Measurements from ENCODE around the gene ZNF821.
A peak's percentile ranks its signal among the peaks of the same experiment; 100 is the strongest.
"Not testable (repeated sequence)": the region's sequence is repeated elsewhere in the genome, so short reads cannot be mapped to it uniquely, and the experiment has no call there.

ZNF821 gene

DNA sequence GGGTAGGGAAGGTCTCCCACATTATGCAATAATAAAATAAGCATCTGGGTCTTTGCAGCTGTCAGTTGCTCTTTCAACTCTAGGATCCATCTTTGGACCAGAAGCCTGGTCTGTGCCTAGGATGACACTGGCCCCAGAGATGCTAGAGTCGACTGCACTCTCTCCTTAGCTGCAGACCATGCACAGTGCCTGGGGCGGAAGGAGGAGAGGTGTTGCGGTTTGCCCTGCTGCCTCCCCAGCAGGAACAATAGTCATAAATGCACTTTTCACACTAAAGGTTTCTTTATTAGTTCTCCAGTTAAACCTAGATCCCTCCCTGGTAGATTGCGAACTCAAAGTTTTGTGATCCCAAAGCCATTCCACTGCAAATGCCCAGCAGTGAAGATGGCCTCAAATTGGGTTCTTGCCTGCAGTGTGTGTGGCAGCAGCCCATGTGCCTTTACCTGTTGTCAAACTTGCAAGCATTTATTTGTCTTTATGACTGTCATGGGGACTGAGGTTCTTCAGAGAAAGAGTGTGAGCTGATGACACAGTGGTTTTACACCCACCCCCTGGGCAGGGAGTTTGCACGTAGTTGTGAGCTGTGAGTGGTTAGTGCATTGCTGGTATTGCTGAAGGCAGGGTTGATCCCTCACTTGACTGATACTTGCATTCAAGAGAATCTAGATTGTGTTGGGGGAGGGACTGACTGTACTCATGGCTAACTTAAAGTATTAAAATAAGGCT is 27.9 kb downstream of the ZNF821 start:
- DNase-seq, result no peak

DNA sequence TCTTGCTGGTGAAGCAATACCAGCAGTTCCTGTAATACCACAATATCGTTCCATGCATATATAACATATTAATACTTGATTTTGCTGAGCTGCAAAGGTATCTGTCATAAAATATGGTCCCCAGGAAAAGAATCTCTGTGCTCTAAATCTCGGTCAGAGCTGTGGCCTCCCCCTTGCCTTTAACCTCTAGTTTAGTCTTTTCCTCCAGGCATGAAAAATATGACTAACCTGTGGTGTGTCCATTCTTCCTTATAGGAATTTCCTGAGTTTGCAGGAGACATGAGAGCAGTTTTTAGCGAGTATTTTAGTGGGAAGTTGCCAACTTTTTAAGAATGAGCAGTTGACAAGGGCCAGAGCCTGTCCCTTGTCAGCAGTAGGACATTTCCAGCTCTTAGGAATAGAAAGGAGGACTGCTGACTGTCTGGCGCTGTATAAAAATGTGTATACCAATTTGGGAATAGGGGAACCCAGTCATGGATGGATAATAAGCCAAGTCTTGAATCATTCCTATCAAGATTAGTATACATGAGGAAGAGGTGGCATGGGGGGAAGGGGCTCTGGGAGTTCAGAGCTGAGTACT is 29.5 kb downstream of the ZNF821 start:
- no peak for DNase-seq

DNA sequence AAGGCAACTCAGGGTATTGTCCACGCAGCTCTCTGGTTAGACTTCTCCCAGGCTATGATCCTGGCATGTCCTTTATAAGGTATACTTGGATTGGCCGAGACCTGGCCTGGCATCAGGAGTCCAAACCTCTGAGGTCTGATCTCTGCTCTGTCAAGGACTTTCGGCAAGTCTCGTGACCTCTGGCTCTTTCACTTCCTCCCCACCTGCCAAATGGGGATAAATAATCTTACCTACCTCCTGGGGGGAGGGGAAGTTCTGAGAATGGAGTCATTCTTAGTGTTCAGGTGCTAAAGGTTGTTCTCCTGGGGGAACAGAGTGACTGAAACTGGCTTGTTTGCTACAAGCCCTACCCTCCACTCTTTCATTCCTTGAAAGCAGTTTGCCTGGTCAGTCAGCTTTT is 30.6 kb downstream of the ZNF821 start:
- DNase-seq, result no peak

DNA sequence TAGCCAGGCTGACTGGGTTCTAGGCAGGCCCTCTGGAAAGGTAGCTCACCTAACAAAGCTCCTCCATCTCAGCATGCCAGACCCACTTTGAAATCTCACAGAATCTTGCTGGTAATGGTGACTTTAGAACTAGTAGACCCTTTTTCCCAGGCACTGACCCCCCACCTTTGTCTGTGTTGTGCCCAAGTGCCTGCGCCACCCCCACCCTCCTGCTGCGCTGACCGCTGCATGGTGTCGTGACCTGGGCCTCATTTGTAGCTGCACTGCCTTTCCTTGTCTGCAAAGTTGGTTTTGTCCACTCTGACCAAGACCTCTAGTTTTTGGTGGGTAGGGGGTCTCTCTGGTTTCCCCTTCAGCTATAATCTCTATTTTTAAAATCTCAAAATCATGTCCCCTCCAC is 31.4 kb downstream of the ZNF821 start:
- no peak for DNase-seq

DNA sequence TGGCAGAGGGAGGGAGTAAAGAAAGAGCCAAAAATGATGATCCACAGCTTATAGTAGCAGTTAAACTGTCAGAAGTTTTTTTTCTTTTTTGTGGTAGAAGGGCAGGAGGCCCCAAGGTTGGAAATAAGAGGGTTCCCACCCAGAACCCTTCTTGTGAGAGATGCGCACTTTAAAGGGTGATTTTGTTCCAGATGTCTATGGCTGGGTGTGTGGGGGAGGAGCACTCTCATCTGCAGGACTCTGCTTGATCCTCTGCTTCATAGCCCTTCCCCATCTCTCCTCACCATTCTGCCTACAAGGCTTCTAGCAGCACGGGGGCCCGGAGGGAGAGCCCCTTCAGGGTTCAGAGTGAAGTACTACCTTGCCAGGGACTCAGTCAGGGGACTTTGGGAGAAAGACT is 31.8 kb downstream of the ZNF821 start:
- DNase-seq, result no peak

DNA sequence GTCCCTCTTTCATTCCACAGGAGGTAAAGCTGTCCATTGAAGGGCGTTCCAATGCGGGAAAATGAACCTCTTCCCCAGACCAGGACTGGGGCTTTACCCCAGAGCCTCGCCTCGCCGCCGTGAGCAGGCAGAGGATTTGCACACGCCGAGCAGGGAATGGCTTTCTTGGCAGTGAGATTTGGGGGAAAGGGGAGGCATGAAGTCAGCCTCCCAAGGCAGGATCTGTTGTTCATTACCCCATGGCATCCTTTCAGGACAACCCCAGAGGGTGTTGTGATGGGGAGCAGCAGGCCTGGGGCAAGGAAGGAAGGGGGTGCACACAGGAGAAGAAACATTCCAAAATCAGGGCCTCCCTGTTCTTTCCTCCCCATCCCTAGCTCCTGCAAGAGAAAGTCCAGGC is 32.2 kb downstream of the ZNF821 start:
- DNase-seq, result no peak

DNA sequence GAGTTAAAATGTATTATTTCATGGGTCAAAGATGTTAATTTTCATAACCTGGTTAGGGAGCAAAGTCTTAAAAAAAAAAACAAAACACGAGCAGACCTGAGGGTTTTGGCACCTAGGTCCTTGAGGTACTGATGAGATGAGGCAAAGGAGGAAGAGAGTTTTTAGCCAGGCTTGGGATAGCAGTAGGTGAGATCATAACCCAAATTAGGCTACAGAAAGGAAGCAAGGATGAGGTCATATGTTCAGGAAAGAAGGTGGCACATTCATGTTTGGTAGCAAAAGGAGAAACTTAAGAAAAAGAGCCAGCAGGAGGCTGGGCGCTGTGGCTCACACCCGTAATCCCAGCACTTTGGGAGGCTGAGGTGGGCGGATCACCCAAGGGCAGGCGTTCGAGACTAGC is 35.4 kb downstream of the ZNF821 start:
- DNase-seq, result no peak

DNA sequence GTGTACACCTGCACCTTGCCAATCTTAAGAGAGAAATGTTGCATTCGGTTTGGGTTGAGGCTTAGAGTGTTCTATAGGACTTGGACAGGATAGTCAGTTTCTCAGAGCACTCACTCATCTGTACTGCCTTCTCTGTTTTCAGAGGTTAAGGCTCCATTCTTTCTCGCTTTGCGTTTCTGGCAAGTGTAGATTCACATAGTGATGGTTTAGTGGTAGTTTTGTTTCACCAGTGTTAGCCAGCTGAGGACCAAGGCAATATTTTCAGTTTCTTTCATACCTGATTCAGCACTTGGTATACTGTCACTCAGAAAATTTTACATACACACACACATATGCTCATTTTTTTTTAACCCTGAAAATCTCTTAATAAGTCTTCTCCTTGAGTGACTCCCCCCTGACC is 36.9 kb downstream of the ZNF821 start:
- DNase-seq, result no peak

DNA sequence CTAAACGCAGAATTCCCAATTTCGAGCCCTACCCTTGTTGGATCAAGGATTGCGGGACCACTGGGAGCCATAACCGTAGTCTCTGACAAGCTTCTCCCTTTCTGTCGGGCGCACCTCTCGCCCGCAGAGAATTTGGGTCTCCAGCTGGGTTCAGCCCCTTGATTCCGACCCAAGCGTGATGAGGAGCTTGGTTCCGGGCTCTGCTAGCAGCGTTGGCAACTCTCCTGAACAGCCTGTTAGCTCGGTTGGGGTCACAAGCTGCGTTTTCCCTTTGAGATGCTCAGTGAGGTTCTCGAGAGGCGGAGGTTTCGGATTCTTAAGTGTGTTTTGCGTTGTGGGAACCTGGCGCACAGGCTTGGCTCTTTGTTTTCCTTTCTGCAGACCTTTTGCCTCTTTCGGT is 37.6 kb downstream of the ZNF821 start:
- no peak for DNase-seq

DNA sequence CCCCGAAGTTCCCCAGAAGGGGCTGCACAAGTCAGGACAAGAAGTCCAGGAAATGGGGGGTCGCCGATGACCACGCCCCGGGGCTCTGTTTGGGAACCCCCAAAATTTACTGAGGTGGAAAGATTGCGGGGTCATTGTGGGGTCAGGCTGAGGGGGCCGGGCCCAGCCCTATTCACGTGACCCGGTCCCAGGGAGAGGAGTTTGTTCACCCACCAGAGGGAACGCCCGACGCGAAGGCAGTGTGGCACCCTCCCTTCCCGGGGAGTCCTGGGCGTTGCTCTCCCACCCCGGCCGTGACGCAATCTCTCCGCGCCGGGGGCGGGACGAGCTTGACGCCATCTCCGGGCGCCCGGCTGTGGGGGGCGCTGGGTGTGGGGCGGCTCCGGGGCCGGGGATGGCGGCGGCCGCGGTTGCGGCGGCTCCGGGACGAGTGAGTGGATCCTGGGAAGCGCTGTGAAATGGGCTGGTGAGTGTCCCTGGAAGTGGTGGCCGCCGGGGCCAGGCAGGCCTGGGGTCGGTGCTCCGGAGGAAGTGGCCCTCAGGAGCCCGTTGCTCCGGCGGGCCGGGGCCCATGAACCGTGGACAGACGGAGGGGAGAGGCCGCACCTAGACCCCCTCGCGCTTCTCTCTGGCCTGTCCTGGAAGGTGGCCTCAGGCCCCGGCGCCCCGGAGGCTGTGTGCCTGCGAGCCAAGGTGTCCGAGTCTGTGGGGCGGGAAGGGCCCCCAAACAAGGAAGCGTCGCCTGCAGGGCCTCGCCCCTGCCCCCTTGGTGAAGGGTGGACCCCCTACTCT is 38.1 kb downstream of the ZNF821 start, which contains the start of gene ATXN1L:
ATXN1L (plus strand) TSS at position 338 of the 792 bp plus-strand sequence. CDS start 3,765 bp downstream, outside the sequence.
- peak; percentile 92 for DNase-seq

DNA sequence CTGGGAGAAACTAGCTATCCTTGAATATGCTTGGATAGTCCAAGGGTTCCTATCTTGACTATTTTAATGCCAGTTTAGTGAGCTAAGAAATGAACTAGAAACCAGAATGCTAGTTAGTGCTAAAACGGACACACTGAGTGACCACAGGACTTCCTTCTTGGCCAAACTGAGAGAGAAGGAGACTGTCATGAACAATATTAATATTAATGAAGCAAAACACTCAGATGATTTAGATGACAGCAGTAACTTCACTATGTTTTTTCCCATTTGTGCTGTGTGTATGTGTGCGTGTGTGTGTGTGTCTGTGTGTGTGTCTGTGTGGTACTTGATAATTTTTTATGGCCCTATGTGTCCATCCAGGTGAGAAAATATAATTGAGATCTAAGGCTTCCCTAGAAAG is 40.4 kb downstream of the ZNF821 start:
- no peak for DNase-seq

DNA sequence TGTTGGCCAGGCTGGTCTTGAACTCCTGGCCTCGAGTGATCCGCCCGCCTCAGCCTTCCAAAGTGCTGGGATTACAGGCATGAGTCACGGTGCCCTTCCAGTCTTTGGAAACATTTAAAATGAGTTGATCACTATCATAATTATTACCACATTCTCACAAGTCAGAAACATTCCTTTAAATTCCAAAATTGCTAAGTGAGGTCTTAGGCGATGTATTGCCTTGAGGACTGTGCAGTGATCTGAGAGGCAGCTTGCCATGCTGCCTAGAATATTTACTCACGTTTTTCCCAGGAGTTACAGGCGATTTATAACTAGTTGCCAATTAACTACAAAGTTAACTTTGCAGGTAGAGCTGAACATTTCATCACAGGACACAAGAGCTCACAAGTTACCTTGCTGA is 43.9 kb downstream of the ZNF821 start:
- no peak for DNase-seq

DNA sequence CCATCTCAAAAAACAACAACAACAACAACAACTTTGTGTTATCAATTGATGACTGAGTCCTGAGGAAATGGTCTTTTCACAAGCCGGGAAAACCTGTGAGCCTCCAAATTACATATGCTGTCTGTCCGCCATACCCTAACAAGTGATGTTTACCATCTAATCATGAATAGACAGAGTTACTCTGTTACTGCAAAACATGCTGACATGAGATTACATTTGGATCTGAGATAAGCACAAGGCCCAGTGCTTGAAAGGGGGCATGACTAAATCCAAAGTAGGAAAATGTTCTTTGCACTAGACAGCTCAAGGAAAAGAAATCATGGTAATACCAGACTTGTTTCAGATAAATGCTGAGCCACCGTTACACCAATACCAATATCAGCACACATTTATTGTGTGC is 46.8 kb downstream of the ZNF821 start:
- no peak for DNase-seq

DNA sequence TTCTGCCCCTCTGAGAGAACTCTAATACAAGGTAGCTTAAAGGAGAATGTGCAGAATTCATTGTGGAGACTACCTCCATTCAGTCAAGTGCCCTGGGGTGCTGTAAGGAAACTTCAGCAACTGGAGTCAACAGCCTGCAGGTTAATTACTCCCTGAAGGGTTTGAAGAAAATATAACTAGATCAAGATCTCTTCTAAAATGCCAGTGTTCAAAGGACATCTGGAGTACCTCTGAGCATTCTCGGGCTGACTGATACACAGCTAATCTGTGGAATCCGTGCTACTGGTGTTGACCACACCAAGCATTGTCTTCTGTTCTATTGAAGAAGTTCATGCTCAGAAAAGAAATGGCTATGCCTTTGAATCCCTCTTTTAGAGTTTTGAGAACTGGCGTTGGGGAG is 49.7 kb downstream of the ZNF821 start:
- DNase-seq, result no peak

DNA sequence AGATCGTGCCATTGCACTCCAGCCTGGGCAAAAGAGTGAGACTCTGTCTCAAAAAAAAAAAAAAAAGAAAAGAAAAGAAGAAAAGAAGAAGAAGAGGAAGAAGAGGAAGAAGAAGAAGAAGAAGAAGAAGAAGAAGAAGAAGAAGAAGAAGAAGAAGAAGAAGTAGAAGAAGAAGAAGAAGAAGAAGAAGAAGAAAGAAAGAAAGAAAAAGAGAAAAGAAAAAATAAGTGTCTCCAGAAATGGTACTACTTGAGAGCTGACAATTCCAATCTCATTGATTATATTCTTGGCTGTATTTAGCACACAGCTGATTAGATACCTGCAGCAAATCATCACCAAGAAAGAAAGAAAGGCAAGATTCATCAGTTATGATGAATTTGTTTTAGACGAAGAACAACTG is 51.9 kb downstream of the ZNF821 start:
- DNase-seq, result not testable (repeated sequence)

DNA sequence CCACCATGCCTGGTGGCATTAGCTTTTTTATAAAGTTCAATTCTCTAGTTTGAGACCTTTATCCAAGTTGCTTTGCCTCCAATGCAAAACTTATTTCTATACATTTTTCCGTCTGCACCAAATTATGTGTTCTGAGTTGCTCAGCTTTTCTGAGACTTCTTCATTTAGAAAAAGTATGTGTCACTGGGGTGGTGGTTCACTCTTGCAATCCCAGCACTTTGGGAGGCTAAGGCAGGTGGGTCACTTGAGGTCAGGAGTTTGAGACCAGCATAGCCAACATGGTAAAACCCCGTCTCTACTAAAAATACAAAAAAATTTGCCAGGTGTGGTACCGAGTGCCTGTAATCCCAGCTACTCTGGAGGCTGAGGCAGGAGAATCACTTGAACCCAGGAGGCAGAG is 52.3 kb downstream of the ZNF821 start:
- not testable (repeated sequence) for DNase-seq

DNA sequence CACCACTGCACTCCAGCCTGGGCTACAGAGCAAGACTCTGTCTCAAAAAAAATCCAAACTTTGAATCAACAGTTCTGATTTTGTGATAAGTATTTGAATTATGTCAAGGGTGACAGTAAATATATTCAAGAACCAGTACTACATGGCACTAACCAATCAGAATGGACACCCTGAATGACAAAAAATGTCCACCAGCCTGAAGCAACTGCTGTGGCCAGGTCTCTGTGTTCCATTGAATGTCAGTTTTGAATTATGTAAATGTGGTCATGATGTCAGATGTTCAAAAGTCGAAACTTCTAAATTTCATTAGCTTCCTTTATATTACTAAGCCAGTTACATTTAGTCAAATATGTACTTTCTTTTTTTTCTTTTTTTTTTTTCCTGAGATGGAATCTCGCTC is 53.6 kb downstream of the ZNF821 start:
- no peak for DNase-seq

DNA sequence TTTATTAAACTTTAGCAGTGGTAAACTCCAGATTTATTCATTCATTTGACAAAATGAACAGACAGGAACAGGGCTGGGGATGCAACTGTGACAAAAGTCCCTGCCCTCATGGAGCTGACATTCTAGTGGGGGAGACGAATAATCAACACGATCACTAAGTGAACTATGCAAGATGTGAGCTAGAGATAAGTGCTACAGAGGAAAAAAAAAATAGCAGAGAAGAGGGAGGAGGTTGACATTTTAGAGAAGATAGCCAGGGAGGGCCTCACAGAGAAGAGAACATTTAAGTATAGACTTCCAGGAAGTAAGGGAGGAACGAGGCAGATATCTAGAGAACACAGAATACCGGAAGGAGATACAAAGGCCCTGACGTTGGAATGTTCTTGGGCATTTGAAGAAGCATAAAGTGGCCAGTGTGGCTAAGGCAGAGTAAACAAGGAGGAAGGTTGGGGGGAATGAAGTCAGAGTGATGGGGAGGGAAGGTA is 57.4 kb downstream of the ZNF821 start:
- no peak for DNase-seq

DNA sequence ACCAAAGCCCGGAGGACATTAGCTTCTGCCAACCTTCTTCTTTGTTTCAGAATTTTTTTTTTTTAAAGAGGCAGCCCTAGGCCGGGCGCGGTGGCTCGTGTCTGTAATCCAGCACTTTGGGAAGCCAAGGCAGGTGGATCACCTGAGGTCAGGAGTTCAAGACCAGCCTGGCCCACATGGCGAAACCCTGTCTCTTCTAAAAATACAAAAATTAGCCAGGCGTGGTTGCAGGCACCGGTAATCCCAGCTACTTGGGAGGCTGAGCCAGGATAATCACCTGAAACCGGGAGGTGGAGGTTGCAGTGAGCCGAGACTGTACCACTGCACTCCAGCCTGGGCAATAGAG is 66.9 kb downstream of the ZNF821 start:
- DNase-seq, result not testable (repeated sequence)

DNA sequence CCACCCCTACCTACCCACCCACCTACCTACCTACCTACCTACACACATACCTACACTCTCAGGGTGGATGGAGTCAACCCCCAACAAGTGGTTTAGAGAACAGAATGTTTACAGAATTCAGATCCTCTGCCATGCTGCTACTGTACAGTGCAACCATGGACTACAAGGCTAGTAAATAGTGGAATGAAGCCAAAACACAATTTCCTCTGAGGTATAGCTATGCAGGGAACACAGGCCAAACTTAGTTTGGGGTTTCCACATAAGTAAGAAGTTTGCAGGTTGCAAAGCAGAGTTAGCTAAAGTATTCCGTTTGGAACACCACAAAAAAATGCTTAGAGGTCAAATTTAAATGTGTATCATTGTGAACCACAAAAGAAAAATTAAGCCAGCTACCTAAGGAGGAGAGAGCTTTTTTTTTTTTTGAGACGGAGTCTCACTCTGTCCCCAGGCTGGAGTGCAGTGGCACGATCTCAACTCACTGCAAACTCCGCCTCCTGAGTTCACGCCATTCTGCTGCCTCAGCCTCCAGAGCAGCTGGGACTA is 72.7 kb downstream of the ZNF821 start:
- DNase-seq, result no peak

DNA sequence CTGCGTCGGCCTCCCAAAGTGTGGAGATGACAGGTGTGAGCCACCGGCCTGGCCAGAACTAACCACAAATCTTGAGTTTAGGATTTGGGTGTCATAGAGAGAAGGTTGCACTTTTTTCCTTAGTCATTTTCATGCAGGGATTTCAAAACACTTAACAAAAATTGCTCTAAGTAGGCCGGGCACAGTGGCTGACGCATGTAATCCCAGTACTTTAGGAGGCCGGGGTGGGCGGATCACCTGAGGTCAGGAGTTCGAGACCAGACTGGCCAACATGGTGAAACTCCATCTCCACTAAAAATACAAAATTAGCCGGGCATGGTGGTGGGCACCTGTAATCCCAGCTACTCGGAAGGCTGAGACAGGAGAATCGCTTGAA is 73.8 kb downstream of the ZNF821 start:
- not testable (repeated sequence) for DNase-seq
